HEK293T (cell line): ENCODE results near the gene RALGPS2.

Experiments
- ARNT ChIP-seq: fragments of 450-650 bp; IDR thresholded peaks from 2 replicates; pipeline ENCODE4 v1.6.1; 2017; ENCODE audit warnings: mild to moderate bottlenecking
- FOXA1 ChIP-seq: fragments of 450-650 bp; IDR thresholded peaks from 2 replicates; pipeline ENCODE4 v1.6.1; 2016; ENCODE audit warnings: mild to moderate bottlenecking
- FOXK2 ChIP-seq: fragments of 450-650 bp; IDR thresholded peaks from 2 replicates; pipeline ENCODE4 v1.6.1; 2016; ENCODE audit warnings: mild to moderate bottlenecking
- HDGF ChIP-seq: fragments of 450-650 bp; IDR thresholded peaks from 2 replicates; pipeline ENCODE4 v1.6.1; 2017; ENCODE audit warnings: antibody characterized with exemption, borderline replicate concordance
- L3MBTL2 ChIP-seq: fragments of 450-650 bp; conservative IDR thresholded peaks from 2 replicates; pipeline ENCODE4 v1.6.1; 2016; ENCODE audit warnings: mild to moderate bottlenecking
- NFRKB ChIP-seq: fragments of 450-650 bp; IDR thresholded peaks from 2 replicates; pipeline ENCODE4 v1.6.1; 2016; ENCODE audit warnings: mild to moderate bottlenecking, moderate library complexity
- SP1 ChIP-seq: fragments of 450-650 bp; IDR thresholded peaks from 2 replicates; pipeline ENCODE4 v1.6.1; 2017

GRCh38 chr1:178682429-178682828, 42.6 kb upstream of the RALGPS2 start:
- TF ChIP-seq ARNT: no peak
- no peak for TF ChIP-seq FOXA1
- no peak for TF ChIP-seq HDGF
- no peak for TF ChIP-seq L3MBTL2
- no peak for TF ChIP-seq SP1
- no peak for TF ChIP-seq FOXK2
- no peak for TF ChIP-seq NFRKB
